PC-3 (cell line): ENCODE data around the gene PDIA5. TPM values are rescaled to one million over a fixed set of nuclear protein-coding genes. Genes with fewer than 3 reads are reported as not detected.

Experiments used
- ATAC-seq: fragments of 200-7000 bp; cut with Tn5 transposase; 2 replicates; pipeline ENCODE4 v1.9.1; 2020; ENCODE audit warnings: mild to moderate bottlenecking, moderate library complexity
- BruUV-seq: library from RNA; stranded (reverse); fragments of 400-500 nt; replicated peaks from 2 replicates; lab custom pipeline; 2021; lab: Mats Ljungman, UMichigan
- CTCF ChIA-PET: fragments of 300-600 bp; sonication (Branson Sonifier 250); formaldehyde crosslinking; loops from one replicate; lab custom pipeline; 2022; ENCODE audit warnings: antibody characterized with exemption; lab: Charles Lee
- POLR2A ChIA-PET: fragments of 300-600 bp; sonication (Branson Sonifier 250); formaldehyde crosslinking; loops from one replicate; lab custom pipeline; 2022; ENCODE audit warnings: antibody characterized with exemption; ENCODE audit not compliant: unreplicated experiment; lab: Charles Lee
- DNase-seq: peaks from one replicate; pipeline ENCODE4 v3.0.0-alpha.2; 2015
- H2AFZ ChIP-seq: fragments of 300-600 bp; sonication (generic); 2 replicates; pipeline ENCODE4 v1.6.0; 2016; ENCODE audit warnings: antibody characterized with exemption, low read length
- H3F3A ChIP-seq: fragments of 300-600 bp; sonication (generic); one replicate; pipeline ENCODE4 v1.6.0; 2017; ENCODE audit warnings: antibody characterized with exemption, low read length, control low read depth, mild to moderate bottlenecking; ENCODE audit not compliant: unreplicated experiment
- H3K27ac ChIP-seq: fragments of 300-600 bp; sonication (generic); 2 replicates; pipeline ENCODE4 v1.5.1; 2016; ENCODE audit warnings: mild to moderate bottlenecking, low read length
- H3K27me3 ChIP-seq: fragments of 300-600 bp; sonication (generic); 2 replicates; pipeline ENCODE4 v1.6.1; 2016; ENCODE audit warnings: low read length, mixed read lengths
- H3K36me3 ChIP-seq: fragments of 300-600 bp; sonication (generic); 2 replicates; pipeline ENCODE4 v1.6.1; 2016; ENCODE audit warnings: low read depth, mixed run types, low read length, mixed read lengths
- H3K4me1 ChIP-seq: fragments of 300-600 bp; sonication (generic); 2 replicates; pipeline ENCODE4 v1.5.1; 2016; ENCODE audit warnings: low read length; ENCODE audit not compliant: insufficient read depth
- H3K4me2 ChIP-seq: fragments of 300-600 bp; sonication (generic); 2 replicates; pipeline ENCODE4 v1.6.0; 2016; ENCODE audit warnings: low read length
- H3K4me3 ChIP-seq: fragments of 300-600 bp; sonication (generic); 2 replicates; pipeline ENCODE4 v1.5.1; 2016; ENCODE audit warnings: mild to moderate bottlenecking, low read length, mixed read lengths
- H3K79me2 ChIP-seq: fragments of 300-600 bp; sonication (generic); 2 replicates; pipeline ENCODE4 v1.6.1; 2017; ENCODE audit warnings: low read length, mixed read lengths
- H3K9ac ChIP-seq: fragments of 300-600 bp; sonication (generic); 2 replicates; pipeline ENCODE4 v1.6.0; 2016; ENCODE audit warnings: mild to moderate bottlenecking, low read length
- H3K9me2 ChIP-seq: fragments of 300-600 bp; sonication (generic); replicated peaks from 2 replicates; pipeline ENCODE4 v1.6.1; 2016; ENCODE audit warnings: mixed run types, low read length, mixed read lengths
- H3K9me3 ChIP-seq: fragments of 300-600 bp; sonication (generic); 2 replicates; pipeline ENCODE4 v1.6.1; 2016; ENCODE audit warnings: low read length, mixed read lengths
- H4K20me1 ChIP-seq: fragments of 300-600 bp; sonication (generic); 2 replicates; pipeline ENCODE4 v1.6.1; 2016; ENCODE audit warnings: low read length, mixed read lengths
- EZH2 ChIP-seq: fragments of 300-600 bp; sonication (generic); IDR thresholded peaks from one replicate; pipeline ENCODE4 v1.6.1; 2017; ENCODE audit warnings: antibody characterized with exemption, mild to moderate bottlenecking, low read length; ENCODE audit not compliant: unreplicated experiment
- EZH2phosphoT487 ChIP-seq: fragments of 300-600 bp; sonication (generic); IDR thresholded peaks from 2 replicates; pipeline ENCODE4 v1.6.1; 2018; ENCODE audit warnings: mild to moderate bottlenecking, antibody characterized with exemption, low read length, borderline replicate concordance
- intact Hi-C: fragments of 100-400 bp; cut with micrococcal nuclease; formaldehyde crosslinking; loops from 2 replicates; pipeline ENCODE4 v1.9.0; 2023
- total RNA-seq: library from RNA; depleted of rRNA; stranded (reverse); fragments of >200 nt; gene quantifications from 2 replicates; pipeline ENCODE4 v1.2.3, GENCODE V29; 2014
- TF ChIP-seq, protein P1 (sequence below): fragments of 300-600 bp; sonication (generic); conservative IDR thresholded peaks from 2 replicates; pipeline ENCODE4 v1.5.1; 2017; ENCODE audit warnings: antibody characterized with exemption, low read depth, mild to moderate bottlenecking, low read length

Gene PDIA5
- total RNA-seq, 1 experiment from 2014 or later, result 24.6 TPM

DNA sequence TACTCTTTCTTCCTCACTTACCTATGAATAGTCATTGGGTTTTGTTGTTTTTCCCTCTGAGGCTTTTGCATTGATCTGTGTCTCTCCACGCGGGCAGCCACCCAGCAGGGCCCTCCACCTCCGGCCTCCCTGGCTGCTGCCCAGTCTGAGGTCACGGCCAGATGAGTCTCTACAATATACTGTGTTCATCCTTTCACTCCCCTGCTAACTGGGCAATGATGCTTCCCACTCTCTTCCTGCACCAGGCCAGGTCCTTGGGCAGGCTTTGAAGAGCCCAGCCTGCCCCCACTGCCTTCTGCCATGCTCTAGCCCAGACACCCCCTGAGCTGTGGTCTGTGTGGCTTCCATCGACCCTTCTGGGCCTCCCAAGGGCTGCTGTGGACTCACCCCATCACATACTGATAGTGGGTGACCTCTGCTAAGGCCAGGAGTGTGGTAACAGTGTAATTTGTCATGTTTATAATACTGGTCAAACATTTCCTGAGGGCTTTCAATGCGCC lies 18.0 kb downstream of the PDIA5 start:
- Histone ChIP-seq H3K9me2 (no peaks in the 10 kb centered on the region), H3K4me1 (peaks cover 5% of the 10 kb centered on the region), H3K36me3 (no peaks in the 10 kb centered on the region; the same call in 1 of the 2 replicates), H3K27me3 (no peaks in the 10 kb centered on the region), H3K9ac (no peak overlapping the region), H4K20me1 (peaks cover 69% of the 10 kb centered on the region), H3F3A (no peaks in the 10 kb centered on the region), H3K79me2 (peaks cover 99% of the 10 kb centered on the region), H3K4me2 (no peak overlapping the region), H3K4me3 (no peak overlapping the region), H3K27ac (no peak overlapping the region), H3K9me3 (no peaks in the 10 kb centered on the region), H2AFZ (no peak overlapping the region)
- TF ChIP-seq, protein P1, sequence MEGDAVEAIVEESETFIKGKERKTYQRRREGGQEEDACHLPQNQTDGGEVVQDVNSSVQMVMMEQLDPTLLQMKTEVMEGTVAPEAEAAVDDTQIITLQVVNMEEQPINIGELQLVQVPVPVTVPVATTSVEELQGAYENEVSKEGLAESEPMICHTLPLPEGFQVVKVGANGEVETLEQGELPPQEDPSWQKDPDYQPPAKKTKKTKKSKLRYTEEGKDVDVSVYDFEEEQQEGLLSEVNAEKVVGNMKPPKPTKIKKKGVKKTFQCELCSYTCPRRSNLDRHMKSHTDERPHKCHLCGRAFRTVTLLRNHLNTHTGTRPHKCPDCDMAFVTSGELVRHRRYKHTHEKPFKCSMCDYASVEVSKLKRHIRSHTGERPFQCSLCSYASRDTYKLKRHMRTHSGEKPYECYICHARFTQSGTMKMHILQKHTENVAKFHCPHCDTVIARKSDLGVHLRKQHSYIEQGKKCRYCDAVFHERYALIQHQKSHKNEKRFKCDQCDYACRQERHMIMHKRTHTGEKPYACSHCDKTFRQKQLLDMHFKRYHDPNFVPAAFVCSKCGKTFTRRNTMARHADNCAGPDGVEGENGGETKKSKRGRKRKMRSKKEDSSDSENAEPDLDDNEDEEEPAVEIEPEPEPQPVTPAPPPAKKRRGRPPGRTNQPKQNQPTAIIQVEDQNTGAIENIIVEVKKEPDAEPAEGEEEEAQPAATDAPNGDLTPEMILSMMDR, result no peak
- TF ChIP-seq EZH2phosphoT487 (no peak), EZH2 (no peak)
- no TSS peak for BruUV-seq
- ChIA-PET CTCF (no interaction called here), POLR2A (no interaction called here)
- DNase-seq (no peak), ATAC-seq (no peak; the same call in 1 of the 2 replicates)
- intact Hi-C loops, result no loop called here

DNA sequence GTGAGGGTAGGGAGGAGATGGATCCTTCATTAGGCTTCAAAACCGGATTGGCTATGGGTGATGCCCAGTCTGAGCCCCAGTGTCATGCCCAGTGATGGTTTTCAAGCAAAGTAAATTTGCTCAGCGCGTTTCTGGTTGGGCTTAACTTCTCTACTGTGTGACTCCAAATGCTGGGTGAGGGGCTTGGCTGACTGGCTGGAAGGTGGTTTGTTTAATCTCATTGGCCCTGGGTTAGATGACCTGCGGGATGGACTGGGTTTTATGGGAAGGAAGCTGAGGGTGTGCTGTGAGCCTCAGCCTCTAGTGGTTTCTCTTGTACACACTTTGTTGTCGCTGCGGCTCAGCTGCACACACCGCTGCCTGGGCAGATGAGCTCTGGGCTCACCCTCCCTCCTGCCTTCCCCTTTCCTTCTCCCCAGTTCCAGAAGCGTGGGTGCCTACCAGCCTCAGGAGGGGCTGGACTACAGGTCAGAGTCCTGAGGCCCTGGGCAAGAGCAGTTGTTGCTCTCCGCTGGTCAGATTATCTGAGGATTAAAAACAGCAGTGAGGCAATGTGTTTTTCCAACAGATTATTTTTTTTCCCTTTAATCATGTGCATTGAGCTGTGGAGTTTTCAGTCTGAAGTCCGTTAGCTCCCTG lies 18.6 kb downstream of the PDIA5 start:
- Histone ChIP-seq H4K20me1 (peaks cover 63% of the 10 kb centered on the region), H3K9me3 (no peaks in the 10 kb centered on the region), H3K9ac (no peak overlapping the region), H2AFZ (no peak overlapping the region), H3K27ac (no peak overlapping the region), H3K4me1 (no peaks in the 10 kb centered on the region), H3K4me3 (no peak overlapping the region), H3K79me2 (peaks cover 98% of the 10 kb centered on the region), H3F3A (no peaks in the 10 kb centered on the region), H3K36me3 (no peaks in the 10 kb centered on the region; the same call in 1 of the 2 replicates), H3K9me2 (no peaks in the 10 kb centered on the region), H3K4me2 (no peak overlapping the region), H3K27me3 (no peaks in the 10 kb centered on the region)
- ATAC-seq (no peak; the same call in 1 of the 2 replicates), DNase-seq (no peak)
- TF ChIP-seq, protein P1, result no peak
- no peak for TF ChIP-seq EZH2
- no peak for TF ChIP-seq EZH2phosphoT487
- BruUV-seq, result no TSS peak
- POLR2A ChIA-PET, result no interaction called here
- CTCF ChIA-PET, result no interaction called here
- intact Hi-C loops, result no loop called here
